ENCODE data around the gene PPP1R12A.
A peak's percentile ranks its signal among the peaks of the same experiment; 100 is the strongest.
"Not testable (repeated sequence)": the region's sequence is repeated elsewhere in the genome, so short reads cannot be mapped to it uniquely, and the experiment has no call there.

The PPP1R12A gene

DNA sequence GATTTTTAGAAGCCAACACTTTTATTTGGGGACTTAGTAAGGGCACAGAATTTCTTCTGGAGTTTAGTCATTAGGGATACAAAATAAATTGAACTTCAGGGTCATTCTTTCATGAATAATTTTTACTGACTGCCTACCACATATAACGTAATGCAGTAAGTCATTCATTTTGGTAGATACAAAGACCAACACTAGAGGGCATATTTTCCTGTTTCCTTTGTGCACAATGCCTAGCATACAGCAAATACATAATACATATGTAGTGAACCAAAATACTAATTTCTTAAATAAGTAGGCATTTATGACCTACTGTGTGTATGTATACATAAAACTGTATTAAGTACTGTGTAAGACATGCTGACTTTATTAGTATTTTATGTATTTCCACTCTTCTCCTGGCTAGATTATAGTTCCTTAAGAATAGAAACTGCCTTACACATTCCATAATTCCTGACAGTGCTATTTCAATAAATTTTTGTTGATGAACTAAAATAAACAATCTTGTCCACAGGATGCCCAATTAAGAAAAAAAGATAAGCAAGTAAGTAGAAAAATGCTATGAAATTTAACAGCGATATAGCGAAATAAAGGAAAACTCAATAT lies 47.9 kb downstream of the PPP1R12A start:
- DNase-seq = peak; percentile 20

DNA sequence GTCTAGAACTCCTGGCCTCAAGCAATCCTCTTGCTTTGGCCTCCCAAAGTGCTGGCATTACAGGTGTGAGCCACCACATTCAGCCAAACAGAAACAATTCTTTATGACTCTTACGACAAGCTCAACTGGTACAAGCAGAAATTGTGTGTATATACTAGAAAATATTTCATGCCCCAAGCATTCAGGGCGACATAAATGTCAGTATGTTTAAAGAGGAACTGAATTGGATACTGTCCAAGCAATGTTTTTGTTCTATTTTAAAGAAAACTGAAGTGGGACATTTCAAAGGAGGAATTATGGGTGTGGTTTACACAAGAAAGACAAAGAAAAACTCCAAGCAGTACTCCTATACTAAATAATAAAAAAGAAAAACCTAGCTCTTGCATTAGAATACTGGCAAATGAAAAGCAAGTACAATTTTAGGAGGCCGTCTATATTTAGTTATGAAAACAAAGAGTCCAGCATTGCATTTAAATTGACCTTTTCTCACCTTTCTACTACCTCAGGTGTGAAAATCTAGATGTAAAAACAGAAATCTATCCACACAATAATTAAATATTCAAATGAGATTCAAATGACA lies 48.9 kb downstream of the PPP1R12A start:
- DNase-seq = no peak

DNA sequence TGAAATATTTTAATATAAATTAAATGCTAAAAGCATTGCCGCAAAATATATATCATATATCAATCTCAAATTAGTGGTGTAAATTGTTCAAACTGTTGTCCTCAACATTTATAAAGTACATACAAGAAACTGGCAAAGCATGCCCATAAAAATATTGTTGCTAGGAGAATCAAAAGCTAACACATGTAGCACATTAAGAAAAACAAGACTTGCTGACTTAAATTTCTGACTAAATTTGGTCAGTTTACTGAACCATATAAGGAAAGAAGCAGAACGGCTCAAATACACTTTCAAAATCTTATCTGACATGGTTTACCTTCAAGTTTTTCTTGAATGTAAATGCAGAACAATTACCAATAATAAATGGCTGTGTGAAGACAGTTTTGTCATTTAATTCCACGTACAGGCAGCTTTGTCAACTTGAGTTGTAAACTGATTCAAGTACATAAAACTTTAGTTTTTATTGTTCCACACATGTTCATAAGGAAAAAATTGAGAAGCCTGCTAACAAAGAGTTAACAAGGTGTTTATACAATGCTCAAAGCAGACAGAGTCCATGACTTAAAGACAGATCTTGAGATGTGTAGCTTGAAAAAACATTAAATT lies 50.4 kb downstream of the PPP1R12A start:
- DNase-seq = no peak

GRCh38 chr12:79883216-79883615 lies 51.7 kb downstream of the PPP1R12A start:
- no peak for DNase-seq

- DNase-seq = no peak
Measured at GRCh38 chr12:79881351-79881750, 53.5 kb downstream of the PPP1R12A start.

GRCh38 chr12:79878506-79878905 lies 56.4 kb downstream of the PPP1R12A start:
- DNase-seq = not testable (repeated sequence)

GRCh38 chr12:79877246-79877645 lies 57.7 kb downstream of the PPP1R12A start:
- no peak for DNase-seq

- DNase-seq = no peak
Measured at GRCh38 chr12:79874665-79875064, 60.2 kb downstream of the PPP1R12A start.

DNA sequence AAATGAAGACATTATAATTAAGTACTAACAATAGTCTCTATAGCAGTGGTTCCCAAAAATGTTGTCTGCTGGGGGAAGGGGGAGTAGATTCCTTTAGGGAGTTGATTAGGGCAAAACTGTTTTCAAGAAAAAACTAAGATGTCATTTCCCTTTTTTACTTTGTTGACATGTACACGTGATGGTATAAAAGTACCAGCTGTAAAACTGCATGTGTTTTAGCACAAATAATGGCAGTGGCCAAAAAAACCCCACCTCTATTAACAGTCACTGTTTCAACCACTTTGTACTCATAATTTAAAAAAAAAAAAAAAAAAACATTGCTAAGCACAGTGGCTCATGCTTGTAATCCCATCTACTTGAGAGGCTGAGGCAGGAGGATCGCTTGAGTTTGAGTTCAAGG lies 61.7 kb downstream of the PPP1R12A start:
- DNase-seq = no peak

- no peak for DNase-seq
Measured at GRCh38 chr12:79871621-79872020, 63.3 kb downstream of the PPP1R12A start.

DNA sequence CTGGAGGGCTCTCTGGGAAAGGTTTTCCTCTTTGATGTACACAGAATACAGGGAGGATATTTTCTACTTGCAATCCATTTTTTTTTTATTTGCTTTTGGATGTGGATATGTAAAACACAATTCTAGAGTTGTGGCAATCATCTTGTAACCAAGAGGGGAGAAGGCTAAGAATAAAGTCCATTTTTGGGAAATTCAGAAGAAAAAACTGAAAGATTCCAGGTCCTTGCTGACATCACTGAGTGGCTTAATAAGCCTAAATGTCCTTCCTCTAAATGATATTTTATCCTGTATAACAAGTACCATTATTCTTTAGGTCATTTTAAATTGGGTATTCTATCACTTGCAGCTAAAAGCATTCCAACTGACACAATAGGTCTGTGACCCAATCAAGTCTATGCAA lies 64.0 kb downstream of the PPP1R12A start:
- no peak for DNase-seq

- DNase-seq = no peak
Measured at GRCh38 chr12:79859646-79860045, 75.3 kb downstream of the PPP1R12A start.

GRCh38 chr12:79858518-79858917 lies 76.4 kb downstream of the PPP1R12A start:
- no peak for DNase-seq

- no peak for DNase-seq
Measured at GRCh38 chr12:79857675-79858074, 77.2 kb downstream of the PPP1R12A start.

DNA sequence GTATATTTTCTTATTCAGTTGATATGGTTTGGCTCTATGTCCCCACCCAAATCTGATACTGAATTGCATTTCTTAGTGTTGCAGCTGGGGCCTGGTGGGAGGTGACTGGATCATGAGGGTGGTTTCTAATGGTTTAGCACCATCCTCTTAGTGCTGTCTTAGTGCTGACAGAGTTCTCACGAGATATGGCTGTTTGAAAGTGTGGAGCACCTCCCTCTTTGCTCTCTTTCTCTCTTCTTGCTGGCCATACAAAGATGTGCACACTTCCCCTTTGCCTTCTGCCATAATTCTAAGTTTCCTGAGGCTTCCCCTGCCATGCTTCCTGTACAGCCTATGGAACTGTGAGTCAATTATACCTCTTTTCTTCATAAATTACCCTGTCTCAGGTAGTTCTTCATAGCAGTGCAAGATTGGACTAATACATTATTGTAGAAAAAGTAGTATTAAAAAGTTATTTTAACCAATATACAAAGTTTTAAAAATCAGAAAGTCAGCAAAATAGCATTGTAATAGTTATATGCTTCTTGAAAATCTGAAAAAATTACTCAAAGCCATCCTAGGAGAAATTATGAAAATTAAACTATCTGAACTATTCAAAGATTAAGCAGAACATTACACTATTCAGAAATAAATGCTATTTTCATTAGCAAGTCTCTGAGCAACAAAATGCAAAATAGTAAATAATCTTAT lies 84.1 kb downstream of the PPP1R12A start:
- no peak for DNase-seq

DNA sequence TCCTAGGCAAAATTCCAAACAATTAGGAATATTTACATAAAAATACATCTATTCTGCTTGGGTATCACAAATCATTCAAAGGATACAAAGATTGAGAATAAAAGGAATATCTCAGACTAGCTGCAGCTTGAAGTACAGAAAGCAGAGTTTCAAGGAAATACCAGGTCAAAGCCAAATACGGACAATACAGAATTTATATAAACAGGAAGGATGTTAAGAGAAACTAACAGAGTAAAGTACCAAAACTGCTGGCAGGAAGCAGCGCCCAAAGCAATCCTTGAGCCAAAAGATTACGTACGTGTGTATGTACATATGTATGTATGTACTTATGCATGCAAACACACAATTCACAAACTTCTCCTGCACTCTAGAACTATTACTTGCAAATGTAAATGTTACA lies 86.6 kb downstream of the PPP1R12A start:
- no peak for DNase-seq

GRCh38 chr12:79847417-79847816 lies 87.5 kb downstream of the PPP1R12A start:
- no peak for DNase-seq

GRCh38 chr12:79844693-79845092 lies 90.2 kb downstream of the PPP1R12A start:
- no peak for DNase-seq

- DNase-seq = no peak
Measured at GRCh38 chr12:79843978-79844377, 90.9 kb downstream of the PPP1R12A start.

DNA sequence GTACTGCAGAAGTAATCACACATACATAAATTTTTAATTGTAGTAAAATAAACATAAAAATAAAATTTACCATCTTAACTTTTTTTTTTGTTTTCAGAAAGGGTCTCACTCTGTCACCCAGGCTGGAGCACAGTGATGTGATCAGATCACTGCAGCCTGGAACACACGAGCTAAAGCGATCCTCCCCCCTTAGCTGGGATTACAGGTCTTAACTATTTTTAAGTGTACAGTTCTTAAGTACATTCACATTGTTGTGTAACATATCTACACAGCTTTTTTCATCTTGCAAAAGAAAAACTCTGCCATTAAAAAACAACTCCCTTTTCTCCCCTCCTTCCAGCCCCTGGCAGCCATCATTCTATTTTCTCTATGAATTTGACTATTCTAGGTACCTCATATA lies 92.3 kb downstream of the PPP1R12A start:
- no peak for DNase-seq

DNA sequence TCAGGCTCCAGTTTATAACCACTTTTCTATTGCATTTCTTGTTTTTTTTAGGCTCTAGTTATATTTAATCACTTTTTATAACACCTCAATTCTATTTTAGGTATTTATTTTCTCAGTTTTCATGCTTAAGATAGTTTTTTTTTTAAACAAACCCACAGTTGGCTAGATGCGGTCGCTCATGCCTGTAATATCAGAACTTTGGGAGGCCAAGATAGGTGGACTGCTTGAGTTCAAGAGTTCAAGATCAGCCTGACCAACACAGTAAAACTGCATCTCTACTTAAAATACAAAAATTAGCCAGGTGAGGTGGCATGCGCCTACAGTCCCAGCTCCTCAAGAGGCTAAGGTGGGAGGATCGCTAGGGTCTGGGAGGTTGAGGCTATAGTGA lies 93.0 kb downstream of the PPP1R12A start:
- no peak for DNase-seq

- DNase-seq = no peak
Measured at GRCh38 chr12:79841248-79841877, 93.5 kb downstream of the PPP1R12A start.

- no peak for DNase-seq
Measured at GRCh38 chr12:79838359-79838758, 96.5 kb downstream of the PPP1R12A start.

DNA sequence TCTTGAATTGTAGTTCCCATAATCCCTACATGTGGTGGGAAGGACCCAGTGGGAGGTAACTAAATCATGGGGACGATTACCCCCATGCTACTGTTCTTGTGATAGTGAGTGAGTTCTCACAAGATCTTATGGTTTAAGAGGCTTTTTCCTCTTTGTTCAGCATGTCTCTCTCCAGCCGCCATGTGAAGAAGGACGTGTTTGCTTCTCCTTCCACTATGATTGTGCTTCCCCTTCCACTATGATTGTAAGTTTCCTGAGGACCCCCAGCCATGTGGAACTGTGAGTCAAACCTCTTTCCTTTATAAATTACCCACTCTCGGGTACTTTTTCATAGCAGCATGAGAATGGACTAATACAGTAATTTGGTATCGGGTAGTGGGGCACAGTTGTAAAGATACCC lies 97.3 kb downstream of the PPP1R12A start:
- no peak for DNase-seq

Measured in NCI-H1694 (cell line).